ENCODE results near the gene SLC17A1. TPM values are rescaled to one million over a fixed set of nuclear protein-coding genes. Genes with fewer than 3 reads are reported as not detected.

The SLC17A1 gene
- polyA plus RNA-seq (not detected in 3 replicates), polyA minus RNA-seq (not detected in 3 replicates)
- not detected for polyA plus RNA-seq (2011; ENCODE audit: low read depth)
- not detected in 2 replicates for polyA plus RNA-seq (2011; cell fraction: cytosol; rRNA removed)
- not detected in 2 replicates for polyA plus RNA-seq (2011; cell fraction: nucleus; rRNA removed)
- not detected in 2 replicates for polyA plus RNA-seq (2012; ENCODE audit: low replicate concordance)
- polyA minus RNA-seq (2011; cell fraction: cytosol; rRNA and poly(A)+ RNA removed): not detected
- polyA minus RNA-seq (2011; cell fraction: nucleus; rRNA and poly(A)+ RNA removed): not detected in 2 replicates

- DNase-seq (ENCODE audit: low read depth, low spot score) (no peak), FAIRE-seq (no peak)
- Histone ChIP-seq H3K9ac (ENCODE audit: control insufficient read depth, extremely low read depth, insufficient read depth, low read length) (no peak within 1 kb of the TSS), H3K4me1 (ENCODE audit: control insufficient read depth, extremely low read depth, insufficient read depth, low read length) (no peaks in the 10 kb centered on the region), H3K27me3 (ENCODE audit: control insufficient read depth, extremely low read depth, insufficient read depth, low read length) (no peaks in the 10 kb centered on the region), H3K36me3 (ENCODE audit: control insufficient read depth in 2 of 2, extremely low read depth in 1 of 2, insufficient read depth in 2 of 2, low read length in 2 of 2) (no peaks in the 10 kb centered on the region), H3K27ac (ENCODE audit: control insufficient read depth, insufficient read depth, low read length) (no peak within 1 kb of the TSS), H3K79me2 (ENCODE audit: control insufficient read depth, insufficient read depth, low read length) (no peaks in the 10 kb centered on the region), H3K9me1 (ENCODE audit: control insufficient read depth, extremely low read depth, insufficient read depth, low read length) (no peaks in the 10 kb centered on the region), H3K4me3 (ENCODE audit: control insufficient read depth in 2 of 3, extremely low read depth in 1 of 3, insufficient read depth in 2 of 3, low read depth in 1 of 3, low read length in 3 of 3) (no peak within 1 kb of the TSS), H2AFZ (ENCODE audit: control insufficient read depth, low read length) (no peak within 1 kb of the TSS), H3K9me3 (ENCODE audit: control insufficient read depth, low read depth, low read length) (no peaks in the 10 kb centered on the region), H3K4me2 (ENCODE audit: control insufficient read depth, extremely low read depth, insufficient read depth, low read depth, low read length) (no peak within 1 kb of the TSS), H4K20me1 (ENCODE audit: control insufficient read depth, extremely low read depth, insufficient read depth, low read length) (no peaks in the 10 kb centered on the region)
- dilution Hi-C loops (cut with MboI; ENCODE audit: extremely low pct_ligation_motif_present, low sequenced_read_pairs): no loop called here
- TF ChIP-seq EZH2 (IDR thresholded peaks at IDR 0.05; ENCODE audit: low read length) (no peak), CTCF (optimal IDR thresholded peaks at IDR 0.05 in 1 of 3, IDR thresholded peaks at IDR 0.05 in 1 of 3, conservative IDR thresholded peaks at IDR 0.05 in 1 of 3; ENCODE audit: extremely low read depth in 1 of 3, insufficient read depth in 2 of 3, low read length in 3 of 3) (no peak)
Observed at GRCh38 chr6:25831532-25832306, at the start of gene SLC17A1. Gene SLC17A1 (minus strand): TSS chr6:25832052. CDS start chr6:25830557, 1,495 bp downstream.

GRCh38 chr6:25880601-25881000 lies 48.7 kb upstream of the SLC17A1 start:
- H4K20me1 ChIP-seq (ENCODE audit: control insufficient read depth, extremely low read depth, insufficient read depth, low read length): no peaks in the 10 kb centered on the region
- DNase-seq (ENCODE audit: low read depth, low spot score) (no peak), FAIRE-seq (no peak)
- no peak overlapping the region for H3K4me2 ChIP-seq (ENCODE audit: control insufficient read depth, extremely low read depth, insufficient read depth, low read depth, low read length)
- H3K9me1 ChIP-seq (ENCODE audit: control insufficient read depth, extremely low read depth, insufficient read depth, low read length): no peaks in the 10 kb centered on the region
- H3K27ac ChIP-seq (ENCODE audit: control insufficient read depth, insufficient read depth, low read length): no peak overlapping the region
- H3K4me1 ChIP-seq (ENCODE audit: control insufficient read depth, extremely low read depth, insufficient read depth, low read length): no peaks in the 10 kb centered on the region
- dilution Hi-C loops (cut with MboI; ENCODE audit: extremely low pct_ligation_motif_present, low sequenced_read_pairs): no loop called here
- H2AFZ ChIP-seq (ENCODE audit: control insufficient read depth, low read length): no peak overlapping the region
- no peak overlapping the region for H3K4me3 ChIP-seq (ENCODE audit: control insufficient read depth in 2 of 3, extremely low read depth in 1 of 3, insufficient read depth in 2 of 3, low read depth in 1 of 3, low read length in 3 of 3)
- H3K36me3 ChIP-seq (ENCODE audit: control insufficient read depth in 2 of 2, extremely low read depth in 1 of 2, insufficient read depth in 2 of 2, low read length in 2 of 2): no peaks in the 10 kb centered on the region
- H3K27me3 ChIP-seq (ENCODE audit: control insufficient read depth, extremely low read depth, insufficient read depth, low read length): peaks cover 9% of the 10 kb centered on the region
- no peak overlapping the region for H3K9ac ChIP-seq (ENCODE audit: control insufficient read depth, extremely low read depth, insufficient read depth, low read length)
- TF ChIP-seq EZH2 (IDR thresholded peaks at IDR 0.05; ENCODE audit: low read length) (no peak), CTCF (optimal IDR thresholded peaks at IDR 0.05 in 1 of 3, IDR thresholded peaks at IDR 0.05 in 1 of 3, conservative IDR thresholded peaks at IDR 0.05 in 1 of 3; ENCODE audit: extremely low read depth in 1 of 3, insufficient read depth in 2 of 3, low read length in 3 of 3) (no peak)
- H3K79me2 ChIP-seq (ENCODE audit: control insufficient read depth, insufficient read depth, low read length): no peaks in the 10 kb centered on the region
- H3K9me3 ChIP-seq (ENCODE audit: control insufficient read depth, low read depth, low read length): no peaks in the 10 kb centered on the region

All from keratinocyte (primary cell).